Measurements from ENCODE around the gene DNAJC3.

DNAJC3 gene

DNA sequence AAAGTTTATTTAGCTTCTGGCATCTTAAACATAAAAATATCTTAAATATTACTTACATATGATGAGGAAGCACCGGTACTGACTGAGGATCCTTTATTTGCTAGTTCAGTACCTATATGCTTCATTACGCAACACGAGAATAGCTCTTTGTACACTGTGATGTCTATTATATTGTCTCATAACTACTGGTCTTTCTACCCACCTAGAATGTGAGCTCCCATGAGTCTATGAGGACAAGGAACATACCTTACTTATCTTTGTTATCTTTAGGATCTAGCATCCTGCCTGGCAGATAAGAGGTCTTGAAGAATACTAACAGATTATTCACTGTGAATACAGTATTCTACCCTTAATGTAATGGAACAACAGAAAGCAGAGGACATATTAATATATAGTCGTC lies 124.9 kb downstream of the DNAJC3 start:
- H3K36me3 ChIP-seq (replicated peaks; ENCODE audit: low read depth, low read length), result no peaks in the 10 kb centered on the region
- peaks cover 8% of the 10 kb centered on the region for H3K4me1 ChIP-seq (ENCODE audit: low read length)
- H3K4me3 ChIP-seq (ENCODE audit: low read length), result no peak overlapping the region
- no peak overlapping the region for H3K9ac ChIP-seq (ENCODE audit: low read length)
- no peaks in the 10 kb centered on the region for H3K79me2 ChIP-seq (ENCODE audit: low read length)
- no peak overlapping the region for H3K4me2 ChIP-seq (ENCODE audit: low read length)
- no peak overlapping the region for H3K27ac ChIP-seq (ENCODE audit: low read length)
- no peaks in the 10 kb centered on the region for H3K27me3 ChIP-seq (ENCODE audit: low read depth, low read length)
- no peak overlapping the region for H2AFZ ChIP-seq (ENCODE audit: low read depth, low read length)
- no peaks in the 10 kb centered on the region for H3K9me3 ChIP-seq (ENCODE audit: insufficient read depth, low read length)
- TF ChIP-seq, protein P1, sequence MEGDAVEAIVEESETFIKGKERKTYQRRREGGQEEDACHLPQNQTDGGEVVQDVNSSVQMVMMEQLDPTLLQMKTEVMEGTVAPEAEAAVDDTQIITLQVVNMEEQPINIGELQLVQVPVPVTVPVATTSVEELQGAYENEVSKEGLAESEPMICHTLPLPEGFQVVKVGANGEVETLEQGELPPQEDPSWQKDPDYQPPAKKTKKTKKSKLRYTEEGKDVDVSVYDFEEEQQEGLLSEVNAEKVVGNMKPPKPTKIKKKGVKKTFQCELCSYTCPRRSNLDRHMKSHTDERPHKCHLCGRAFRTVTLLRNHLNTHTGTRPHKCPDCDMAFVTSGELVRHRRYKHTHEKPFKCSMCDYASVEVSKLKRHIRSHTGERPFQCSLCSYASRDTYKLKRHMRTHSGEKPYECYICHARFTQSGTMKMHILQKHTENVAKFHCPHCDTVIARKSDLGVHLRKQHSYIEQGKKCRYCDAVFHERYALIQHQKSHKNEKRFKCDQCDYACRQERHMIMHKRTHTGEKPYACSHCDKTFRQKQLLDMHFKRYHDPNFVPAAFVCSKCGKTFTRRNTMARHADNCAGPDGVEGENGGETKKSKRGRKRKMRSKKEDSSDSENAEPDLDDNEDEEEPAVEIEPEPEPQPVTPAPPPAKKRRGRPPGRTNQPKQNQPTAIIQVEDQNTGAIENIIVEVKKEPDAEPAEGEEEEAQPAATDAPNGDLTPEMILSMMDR (IDR thresholded peaks at IDR 0.05; ENCODE audit: low read depth, low read length), result no peak
- no peak for TF ChIP-seq EZH2phosphoT487 (IDR thresholded peaks at IDR 0.05; ENCODE audit: low read depth)
- H4K20me1 ChIP-seq (ENCODE audit: insufficient read depth, low read length), result no peaks in the 10 kb centered on the region

DNA sequence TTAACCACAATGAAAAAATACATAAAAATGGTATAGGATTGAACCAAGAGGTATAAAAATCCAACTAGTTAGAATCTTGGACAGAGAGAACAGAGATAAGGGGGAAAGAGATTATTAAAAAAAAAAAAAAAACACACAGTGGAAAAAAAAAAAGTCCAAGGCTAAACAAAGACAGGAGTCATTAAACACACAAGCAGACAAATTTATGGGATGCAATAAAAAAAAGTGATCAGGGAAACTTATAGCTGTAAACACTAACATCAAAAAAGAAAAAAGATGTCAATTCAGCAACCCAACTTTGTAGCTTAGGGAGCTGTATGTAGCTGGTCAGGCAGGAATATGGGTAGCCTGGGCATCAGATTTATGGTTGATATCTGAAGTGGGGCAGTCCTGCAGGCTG lies 129.0 kb downstream of the DNAJC3 start:
- H3K9me3 ChIP-seq (ENCODE audit: insufficient read depth, low read length), result no peaks in the 10 kb centered on the region
- no peak overlapping the region for H3K4me3 ChIP-seq (ENCODE audit: low read length)
- H3K27me3 ChIP-seq (ENCODE audit: low read depth, low read length), result no peaks in the 10 kb centered on the region
- H3K4me1 ChIP-seq (ENCODE audit: low read length), result peaks cover 8% of the 10 kb centered on the region
- no peak overlapping the region for H2AFZ ChIP-seq (ENCODE audit: low read depth, low read length)
- H3K79me2 ChIP-seq (ENCODE audit: low read length), result no peaks in the 10 kb centered on the region
- no peaks in the 10 kb centered on the region for H4K20me1 ChIP-seq (ENCODE audit: insufficient read depth, low read length)
- H3K4me2 ChIP-seq (ENCODE audit: low read length), result no peak overlapping the region
- no peak overlapping the region for H3K27ac ChIP-seq (ENCODE audit: low read length)
- peaks cover 8% of the 10 kb centered on the region for H3K36me3 ChIP-seq (replicated peaks; ENCODE audit: low read depth, low read length)
- no peak for TF ChIP-seq EZH2phosphoT487 (IDR thresholded peaks at IDR 0.05; ENCODE audit: low read depth)
- TF ChIP-seq, protein P1 (IDR thresholded peaks at IDR 0.05; ENCODE audit: low read depth, low read length), result no peak
- H3K9ac ChIP-seq (ENCODE audit: low read length), result no peak overlapping the region

DNA sequence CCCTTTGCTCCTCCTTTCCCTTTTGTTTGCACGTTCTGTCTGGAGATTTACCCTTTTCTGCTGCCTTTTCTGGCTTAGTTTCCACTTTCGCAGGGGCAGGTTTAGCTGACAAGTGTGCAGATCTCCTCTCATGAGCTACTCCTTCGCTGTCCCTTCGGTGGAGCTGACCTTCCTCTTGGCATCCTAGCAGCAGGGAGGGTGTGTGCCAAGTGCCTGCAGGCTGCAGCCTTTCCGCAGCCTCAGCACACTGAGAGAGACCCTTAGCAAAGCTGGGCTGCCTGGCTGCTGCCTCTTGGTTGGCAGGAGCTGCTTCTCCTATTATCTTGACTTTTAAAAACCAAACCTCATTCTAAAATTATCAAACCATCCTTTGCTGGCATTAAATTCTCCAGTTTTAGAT lies 132.5 kb downstream of the DNAJC3 start:
- Histone ChIP-seq H4K20me1 (ENCODE audit: insufficient read depth, low read length) (no peaks in the 10 kb centered on the region), H2AFZ (ENCODE audit: low read depth, low read length) (no peak overlapping the region), H3K4me3 (ENCODE audit: low read length) (no peak overlapping the region), H3K27me3 (ENCODE audit: low read depth, low read length) (no peaks in the 10 kb centered on the region), H3K36me3 (replicated peaks; ENCODE audit: low read depth, low read length) (peaks cover 8% of the 10 kb centered on the region), H3K4me1 (ENCODE audit: low read length) (no peaks in the 10 kb centered on the region), H3K4me2 (ENCODE audit: low read length) (no peak overlapping the region), H3K9ac (ENCODE audit: low read length) (no peak overlapping the region), H3K27ac (ENCODE audit: low read length) (no peak overlapping the region), H3K79me2 (ENCODE audit: low read length) (no peaks in the 10 kb centered on the region), H3K9me3 (ENCODE audit: insufficient read depth, low read length) (no peaks in the 10 kb centered on the region)
- TF ChIP-seq, protein P1 (IDR thresholded peaks at IDR 0.05; ENCODE audit: low read depth, low read length), result no peak
- TF ChIP-seq EZH2phosphoT487 (IDR thresholded peaks at IDR 0.05; ENCODE audit: low read depth), result no peak

DNA sequence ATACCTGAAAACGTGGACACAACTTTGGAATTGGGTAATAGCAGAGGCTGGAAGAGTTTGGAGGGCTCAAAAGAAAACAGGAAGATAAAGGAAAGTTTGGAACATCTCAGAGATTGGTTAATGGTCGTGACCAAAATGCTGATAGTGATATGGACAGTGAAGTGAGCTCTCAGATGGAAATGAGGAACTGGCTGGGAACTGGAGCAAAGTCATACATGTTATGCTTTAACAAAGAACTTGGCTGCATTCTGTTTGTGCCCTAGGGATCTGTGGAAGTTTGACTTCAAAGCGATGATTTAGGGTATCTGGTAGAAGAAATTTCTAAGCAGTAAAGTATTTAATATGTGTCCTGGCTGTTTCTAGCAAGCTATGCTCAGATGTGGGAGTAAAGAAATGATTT lies 136.2 kb downstream of the DNAJC3 start:
- no peak overlapping the region for H2AFZ ChIP-seq (ENCODE audit: low read depth, low read length)
- H3K36me3 ChIP-seq (replicated peaks; ENCODE audit: low read depth, low read length), result peaks cover 8% of the 10 kb centered on the region
- no peaks in the 10 kb centered on the region for H4K20me1 ChIP-seq (ENCODE audit: insufficient read depth, low read length)
- no peaks in the 10 kb centered on the region for H3K9me3 ChIP-seq (ENCODE audit: insufficient read depth, low read length)
- no peak overlapping the region for H3K4me3 ChIP-seq (ENCODE audit: low read length)
- no peak overlapping the region for H3K9ac ChIP-seq (ENCODE audit: low read length)
- H3K27ac ChIP-seq (ENCODE audit: low read length), result no peak overlapping the region
- H3K27me3 ChIP-seq (ENCODE audit: low read depth, low read length), result no peaks in the 10 kb centered on the region
- no peak for TF ChIP-seq EZH2phosphoT487 (IDR thresholded peaks at IDR 0.05; ENCODE audit: low read depth)
- TF ChIP-seq, protein P1 (IDR thresholded peaks at IDR 0.05; ENCODE audit: low read depth, low read length), result no peak
- no peaks in the 10 kb centered on the region for H3K79me2 ChIP-seq (ENCODE audit: low read length)
- no peaks in the 10 kb centered on the region for H3K4me1 ChIP-seq (ENCODE audit: low read length)
- H3K4me2 ChIP-seq (ENCODE audit: low read length), result no peak overlapping the region

All from OCI-LY3 (cell line).